ENCODE data around the gene OOSP3.
"Not testable (repeated sequence)": the region's sequence is repeated elsewhere in the genome, so short reads cannot be mapped to it uniquely, and the experiment has no call there.

The OOSP3 gene

DNA sequence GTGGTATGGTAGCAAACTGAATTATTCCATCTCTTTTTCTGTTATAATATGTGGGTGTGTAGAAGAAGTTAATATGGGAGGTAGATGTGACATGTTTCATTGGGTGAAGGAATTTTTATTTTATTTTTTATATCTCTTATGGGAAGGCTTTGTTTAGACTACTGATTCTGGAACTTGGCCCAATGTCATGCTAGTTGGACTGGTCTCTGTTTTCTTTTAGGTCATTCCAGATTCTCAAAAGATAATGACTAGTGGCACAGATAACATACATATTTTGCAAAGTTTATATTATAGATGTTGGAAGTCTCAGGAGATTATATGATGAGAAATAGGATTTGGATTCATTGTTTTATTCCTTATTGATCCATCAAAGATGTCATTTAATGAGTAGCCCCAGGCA, 1.3 kb upstream of the OOSP3 start:
- no peak for FAIRE-seq

DNA sequence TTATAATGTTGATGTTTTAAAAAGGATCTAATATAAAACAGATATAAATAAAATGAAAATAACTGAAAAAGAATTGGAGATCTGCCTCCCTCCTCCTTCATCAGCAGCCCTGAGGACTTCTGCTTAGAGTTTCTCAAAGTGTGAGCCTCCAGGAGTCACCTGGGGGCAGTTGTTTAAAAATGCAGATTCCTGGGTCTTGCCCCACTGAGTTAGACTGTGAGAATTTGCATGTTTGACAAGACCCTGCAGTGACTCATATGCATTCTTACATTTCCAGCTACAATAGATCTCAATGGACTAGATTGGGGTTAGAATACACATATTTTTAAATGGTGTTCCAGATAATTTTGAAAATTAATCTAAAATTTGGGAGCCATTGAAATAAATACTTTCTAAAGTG, 798 bp upstream of the OOSP3 start:
- FAIRE-seq: no peak

DNA sequence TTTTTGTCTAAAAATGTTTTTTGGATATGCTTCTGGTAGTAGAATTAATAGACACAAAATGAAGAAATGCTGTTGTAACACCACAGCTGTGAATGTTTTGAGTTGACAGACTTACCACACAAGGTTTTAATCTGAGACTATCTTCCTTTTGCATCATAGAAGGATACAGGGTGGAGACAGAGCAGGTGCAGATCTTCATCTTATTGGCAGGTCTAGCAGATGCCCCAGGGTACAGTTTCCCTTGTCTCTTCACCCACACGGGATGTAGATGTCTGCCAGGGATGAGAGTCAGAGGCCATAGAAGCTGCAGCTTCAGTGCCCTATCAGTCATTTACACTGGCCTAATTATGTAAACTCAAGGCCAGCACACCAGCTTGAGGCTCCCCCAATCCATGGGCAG, 985 bp downstream of the OOSP3 start:
- no peak for FAIRE-seq

DNA sequence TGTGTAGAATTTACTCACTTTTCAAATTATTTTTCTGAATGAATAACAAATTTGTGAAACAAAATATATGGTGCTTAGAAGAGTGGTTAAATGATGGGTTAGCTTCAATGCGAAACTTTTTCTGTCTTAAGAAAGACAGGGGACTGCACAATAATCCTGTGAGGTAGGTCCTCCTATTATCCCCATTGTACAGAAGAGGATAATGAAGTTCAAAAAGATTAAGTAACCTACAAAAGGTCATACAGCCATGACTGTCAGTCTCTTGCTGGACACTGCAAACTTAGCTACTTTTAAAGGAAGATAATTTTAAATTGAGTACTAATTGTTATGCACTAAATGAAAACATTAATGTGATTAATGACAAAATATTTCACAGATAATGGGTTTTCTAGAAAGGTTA, 5.0 kb downstream of the OOSP3 start:
- FAIRE-seq: no peak

DNA sequence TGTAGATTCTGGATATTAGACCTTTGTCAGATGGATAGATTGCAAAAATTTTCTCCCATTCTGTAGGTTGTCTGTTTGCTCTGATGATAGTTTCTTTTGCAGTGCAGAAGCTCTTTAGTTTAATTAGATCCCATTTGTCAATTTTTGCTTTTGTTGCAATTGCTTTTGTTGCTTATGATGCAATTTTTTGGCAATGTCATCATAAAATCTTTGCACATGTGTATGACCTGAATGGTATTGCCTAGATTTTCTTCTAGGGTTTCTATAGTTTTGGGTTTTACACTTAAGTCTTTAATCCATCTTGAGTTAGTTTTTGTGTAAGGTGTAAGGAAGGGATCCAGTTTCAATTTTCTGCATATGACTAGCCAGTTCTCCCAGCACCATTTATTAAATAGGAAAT, 8.6 kb downstream of the OOSP3 start:
- not testable (repeated sequence) for FAIRE-seq

DNA sequence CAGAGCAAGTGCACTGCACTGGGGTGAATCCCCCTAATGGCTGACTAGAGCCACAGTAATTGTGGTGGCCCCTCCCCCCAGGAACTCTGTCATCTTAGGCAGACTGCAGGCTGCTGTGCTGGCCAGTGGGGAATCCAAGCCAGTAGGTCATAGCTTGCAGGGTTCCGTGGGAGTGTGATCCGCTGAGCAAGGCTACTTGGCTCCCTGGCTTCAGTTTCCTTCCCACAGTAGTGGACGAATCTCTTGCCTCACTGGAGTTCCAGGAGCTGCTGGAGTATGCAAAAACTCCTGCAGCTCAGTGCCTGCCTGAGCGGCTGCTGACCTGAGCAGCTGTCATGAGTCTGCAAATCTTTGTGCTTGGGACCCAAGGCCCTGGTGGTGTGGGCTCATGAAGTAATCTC, 13.2 kb downstream of the OOSP3 start:
- no peak for FAIRE-seq

DNA sequence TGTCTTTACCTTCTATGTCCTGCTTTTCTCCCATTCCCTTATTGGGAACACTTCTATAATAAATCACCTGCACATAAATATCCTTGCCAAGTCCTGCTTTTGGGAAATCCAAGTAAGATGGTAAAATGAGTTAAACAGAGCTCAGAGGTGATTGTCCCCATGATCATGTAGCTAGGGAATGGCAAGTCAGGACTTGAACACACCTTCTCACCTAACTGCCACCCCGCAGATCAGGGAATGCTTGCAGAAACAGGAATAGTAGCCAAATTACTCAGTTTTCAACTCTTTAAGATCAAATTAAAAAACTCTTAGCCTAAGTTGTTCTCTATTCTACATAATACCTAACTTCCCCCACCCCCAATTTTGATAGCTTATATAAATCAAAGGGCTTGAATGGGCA, 16.0 kb downstream of the OOSP3 start:
- FAIRE-seq: no peak

DNA sequence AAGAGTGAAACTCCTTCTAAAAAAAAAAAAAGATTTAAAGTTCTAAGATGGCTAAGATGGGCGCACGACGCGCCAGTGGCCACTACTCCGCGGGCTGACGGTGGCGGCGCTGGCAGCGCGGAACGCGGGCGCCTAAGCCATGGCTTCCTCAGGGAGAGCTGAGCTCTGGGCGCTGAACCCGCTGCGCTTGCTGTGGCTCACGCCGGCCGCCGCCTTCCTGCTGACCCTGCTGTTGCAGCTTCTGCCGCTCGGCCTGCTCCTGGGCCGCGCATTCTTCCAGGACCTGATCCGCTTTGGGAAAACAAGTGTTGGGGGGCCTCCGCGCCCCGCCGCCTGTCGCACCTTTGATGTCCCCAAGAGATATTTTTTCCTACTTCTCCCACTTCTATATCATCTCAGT, 19.5 kb downstream of the OOSP3 start:
- FAIRE-seq: no peak

DNA sequence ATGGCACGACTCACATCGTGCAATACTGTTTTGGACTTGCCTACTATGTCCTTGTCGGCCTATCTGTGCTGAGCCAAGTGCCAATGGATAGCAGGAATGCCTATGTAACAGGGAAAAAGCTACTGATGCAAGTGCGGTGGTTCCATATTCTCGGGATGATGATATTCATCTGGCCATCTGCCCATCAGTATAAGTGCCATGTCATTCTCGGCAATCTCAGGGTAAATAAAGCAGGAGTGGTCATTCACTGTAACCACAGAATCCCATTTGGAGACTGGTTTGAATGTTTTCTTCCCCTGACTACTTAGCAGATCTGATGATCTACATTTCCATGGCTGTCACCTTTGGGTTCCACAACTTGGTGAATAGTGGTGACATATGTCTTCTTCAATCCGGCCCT, 20.1 kb downstream of the OOSP3 start:
- FAIRE-seq: no peak

DNA sequence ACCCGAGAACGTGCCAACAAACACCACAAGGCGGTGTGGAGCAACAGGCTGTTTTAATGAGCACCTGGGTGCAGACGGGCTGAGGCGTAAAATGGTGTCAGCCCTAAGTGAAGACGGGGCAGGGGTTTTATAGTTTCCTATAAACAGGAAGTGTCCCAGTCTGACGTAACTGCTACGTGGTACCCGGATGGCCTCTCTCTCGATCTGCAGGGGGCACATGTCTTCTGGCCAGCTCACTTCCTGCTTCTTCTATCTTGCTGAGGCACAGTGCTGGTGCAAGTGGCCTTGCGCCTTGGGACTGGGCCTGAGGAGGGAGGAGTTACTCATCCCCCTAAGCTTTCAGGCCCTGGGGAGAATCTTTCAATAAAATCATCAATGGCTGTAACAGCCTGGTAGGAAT, 20.9 kb downstream of the OOSP3 start:
- FAIRE-seq: no peak

DNA sequence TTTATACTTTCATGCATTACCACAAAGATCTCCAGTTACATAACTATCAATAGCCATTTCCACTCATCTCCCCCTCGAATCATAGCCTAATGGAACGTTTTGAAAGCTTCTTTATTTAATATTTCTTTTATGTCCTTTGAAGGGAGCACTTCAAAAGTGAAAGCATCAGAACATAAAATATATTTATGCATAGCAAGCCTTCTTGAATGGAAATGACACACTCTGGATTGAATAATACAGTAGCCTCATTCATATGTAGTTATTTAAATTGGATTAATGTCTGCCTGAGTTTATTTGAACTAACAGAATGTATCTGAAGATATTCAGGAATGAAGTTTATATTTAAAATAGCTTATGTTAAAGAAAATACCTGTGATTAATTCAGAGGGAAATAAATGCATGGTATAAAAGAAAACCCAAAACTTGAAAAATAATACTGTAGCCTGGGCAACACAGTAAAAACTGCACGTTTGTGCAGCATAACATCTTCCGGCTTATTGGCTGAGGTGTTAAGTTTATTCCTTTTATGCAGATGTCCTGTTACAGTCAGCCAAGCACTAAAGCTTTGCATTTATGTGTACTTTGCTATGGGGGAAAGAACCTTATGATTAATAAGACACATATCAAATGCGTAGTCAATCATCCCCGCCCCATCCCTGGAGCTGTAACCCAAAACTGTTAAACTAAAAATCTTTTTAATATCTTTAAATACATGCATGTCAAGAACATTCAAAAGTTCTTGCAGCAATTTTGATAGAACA, 22.0 kb downstream of the OOSP3 start:
- FAIRE-seq: no peak

DNA sequence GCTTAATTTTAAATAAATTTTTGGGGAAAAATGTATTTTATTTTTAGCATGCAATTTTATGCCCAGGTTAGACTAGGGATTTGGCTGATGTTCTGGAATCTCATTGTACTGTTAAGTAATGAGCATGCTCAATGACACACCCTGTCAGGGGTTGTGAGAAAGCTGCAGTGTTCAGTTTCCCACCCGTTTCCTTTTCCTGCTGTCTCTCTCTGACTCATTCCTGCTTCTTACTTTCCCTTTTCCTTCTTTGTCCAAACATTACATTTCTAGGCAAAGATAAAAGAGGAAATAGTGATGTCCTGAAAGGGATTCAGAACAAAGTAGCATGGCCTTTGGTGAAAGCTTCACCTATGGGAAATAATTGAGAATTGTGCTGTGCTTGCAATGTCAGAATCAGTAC, 22.7 kb downstream of the OOSP3 start:
- no peak for FAIRE-seq

DNA sequence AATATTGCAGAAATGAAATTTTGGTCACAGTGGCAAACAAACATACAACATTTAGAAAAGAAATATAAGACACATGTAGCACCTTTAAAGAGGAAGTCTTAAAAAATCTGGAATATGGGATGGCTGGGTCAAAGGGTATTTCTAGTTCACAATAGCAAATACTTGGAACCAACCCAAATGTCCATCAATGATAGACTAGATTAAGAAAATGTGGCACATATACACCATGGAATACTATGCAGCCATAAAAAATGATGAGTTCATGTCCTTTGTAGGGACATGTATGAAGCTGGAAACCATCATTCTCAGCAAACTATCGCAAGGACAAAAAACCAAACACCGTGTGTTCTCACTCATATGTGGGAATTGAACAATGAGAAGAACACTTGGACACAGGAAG, 25.0 kb downstream of the OOSP3 start:
- FAIRE-seq: not testable (repeated sequence)

DNA sequence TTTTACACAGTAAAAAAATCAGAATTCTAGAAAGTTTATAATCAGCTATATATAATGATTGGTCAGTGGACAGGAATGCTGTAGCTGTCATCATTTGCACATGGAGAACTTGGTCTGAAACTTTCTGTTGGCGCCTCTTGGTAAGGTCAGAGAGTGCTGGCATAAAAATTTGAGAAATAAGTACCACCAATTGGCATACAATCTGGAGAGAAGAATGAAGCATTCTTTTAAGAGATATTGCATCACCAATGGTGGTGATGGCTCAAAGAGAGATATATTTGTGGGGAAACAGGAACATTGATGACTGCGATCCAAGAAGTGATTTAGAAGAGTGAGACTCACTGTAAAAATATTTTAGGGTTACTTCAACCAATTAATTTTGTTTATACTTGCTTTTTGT, 39.9 kb downstream of the OOSP3 start:
- no peak for FAIRE-seq

DNA sequence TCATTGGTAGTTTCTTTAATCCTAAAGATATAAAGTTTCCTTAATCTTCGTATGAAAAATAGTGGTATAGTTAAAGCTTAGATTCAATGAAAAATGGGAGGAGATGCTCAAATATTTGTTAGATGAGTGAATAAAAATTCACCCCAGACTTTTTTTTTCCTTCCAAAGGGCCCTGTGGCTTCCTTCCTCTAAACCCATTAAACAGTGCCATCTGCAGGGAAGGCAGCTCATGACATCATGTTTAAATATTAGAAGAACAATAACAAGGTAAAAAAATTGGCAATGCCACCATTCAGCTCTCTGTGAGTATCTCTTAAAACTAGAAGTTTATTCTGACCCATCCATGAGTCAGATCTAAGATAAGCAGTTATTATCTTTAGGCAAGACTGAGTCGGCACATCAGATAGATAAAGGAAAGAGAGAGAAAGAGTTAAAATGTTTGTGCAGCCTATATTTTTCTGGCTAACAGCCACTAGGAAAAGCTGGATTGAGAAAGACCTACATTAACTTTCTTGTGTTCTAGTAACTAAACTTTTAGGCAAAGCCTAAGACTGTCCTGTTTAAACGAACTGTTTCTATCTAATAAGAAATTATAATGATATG, 40.5 kb downstream of the OOSP3 start:
- FAIRE-seq: no peak

DNA sequence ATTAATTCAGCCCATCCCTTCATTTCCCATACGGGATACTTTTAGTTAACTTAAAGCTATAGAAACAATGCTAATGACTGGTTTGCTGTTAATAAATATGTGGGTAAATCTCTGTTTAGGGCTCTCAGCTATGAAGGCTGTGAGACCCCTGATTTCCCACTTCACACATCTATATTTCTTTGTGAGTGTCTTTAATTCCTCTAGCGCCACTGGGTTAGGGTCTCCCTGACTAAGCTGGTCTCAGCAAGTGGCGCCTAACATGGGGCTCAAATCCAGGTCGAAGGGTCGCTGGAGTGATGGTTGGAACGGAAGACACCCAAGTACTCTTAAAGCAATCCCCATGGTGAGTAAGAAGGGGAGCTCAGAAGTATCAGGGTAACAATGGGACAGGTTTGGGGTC, 45.2 kb downstream of the OOSP3 start:
- FAIRE-seq: no peak

DNA sequence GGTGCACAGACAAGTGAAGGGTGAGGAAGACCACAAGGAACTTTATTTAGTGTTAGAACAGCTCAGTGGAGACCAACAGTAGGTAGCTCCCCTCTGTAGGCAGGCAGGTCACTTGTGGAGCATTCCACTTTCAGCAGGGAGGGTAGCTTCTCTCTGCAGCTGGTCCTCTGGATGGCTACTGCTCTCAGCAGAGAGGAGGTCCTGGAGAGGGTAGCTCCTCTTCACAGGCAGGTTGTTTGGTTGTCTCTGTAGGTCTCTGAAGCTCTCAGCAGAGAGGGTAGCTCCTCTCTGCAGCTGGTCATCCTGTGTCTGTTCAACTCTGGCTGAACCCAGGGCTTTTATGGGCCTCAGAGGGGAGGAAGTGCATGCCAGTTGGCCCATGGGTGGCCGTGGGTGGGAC, 53.1 kb downstream of the OOSP3 start:
- no peak for FAIRE-seq

DNA sequence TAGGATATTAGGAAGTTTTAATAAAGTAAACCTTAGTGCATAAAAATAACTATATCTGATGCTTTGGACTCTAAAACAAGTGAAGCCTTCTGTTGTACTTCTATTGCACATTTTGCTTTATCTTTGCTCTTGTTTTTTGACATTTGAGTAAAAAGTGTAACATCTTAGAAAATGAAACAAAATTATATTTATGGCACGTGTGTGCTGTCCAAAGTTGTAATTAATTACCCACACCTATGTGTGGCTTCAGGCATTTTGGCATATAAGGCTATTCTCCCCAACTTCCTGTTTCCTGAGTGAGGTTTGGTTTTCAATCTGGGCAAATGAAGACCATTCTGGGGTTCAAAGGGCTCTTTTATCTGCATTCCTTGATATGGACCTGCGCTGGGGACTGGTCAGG, 59.5 kb downstream of the OOSP3 start, which contains the start of gene OOSP1:
TSS of gene OOSP1 (plus strand) at position 301 of the 400 bp plus-strand sequence. CDS start at position 324, 23 bp downstream.
- no peak for FAIRE-seq

DNA sequence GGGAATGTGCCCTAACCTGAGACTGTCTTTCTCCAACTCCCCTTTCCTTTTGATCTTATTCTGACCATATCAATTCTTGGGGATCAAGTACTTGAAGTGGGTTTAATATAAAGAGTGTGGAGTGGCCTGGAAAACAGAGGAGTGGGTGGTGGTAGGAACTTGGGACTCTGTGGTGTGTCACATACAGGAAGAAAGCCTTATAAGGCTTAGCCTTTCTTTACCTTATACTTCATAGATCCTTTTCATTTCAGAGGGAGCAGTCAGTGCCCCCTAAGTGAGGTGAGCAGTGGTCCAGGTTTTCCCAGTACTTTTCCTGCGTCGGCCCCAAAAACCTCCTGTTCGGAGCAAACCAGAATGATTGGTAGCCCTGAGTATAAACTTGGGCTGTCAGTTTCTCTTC, 60.1 kb downstream of the OOSP3 start:
- no peak for FAIRE-seq

DNA sequence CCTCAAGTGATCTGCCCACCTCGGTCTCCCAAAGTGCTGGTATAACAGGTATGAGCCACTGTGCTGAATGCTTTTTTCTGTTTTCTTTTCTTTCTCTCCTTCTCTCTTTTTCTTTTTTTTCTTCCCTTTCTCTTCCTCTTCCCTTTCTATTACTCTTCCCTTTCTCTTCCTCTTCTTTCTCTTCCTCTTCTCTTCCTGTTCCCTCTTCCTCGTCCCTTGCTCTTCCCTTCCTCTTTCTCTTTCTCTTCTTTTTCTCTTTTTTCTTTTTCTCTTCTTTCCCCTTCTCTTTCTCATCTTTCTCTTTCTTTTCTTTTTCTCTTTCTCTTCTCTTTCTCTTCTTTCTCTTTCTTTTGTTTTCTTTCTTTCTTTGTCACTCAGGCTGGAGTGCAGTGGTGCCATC, 60.9 kb downstream of the OOSP3 start:
- FAIRE-seq: no peak

DNA sequence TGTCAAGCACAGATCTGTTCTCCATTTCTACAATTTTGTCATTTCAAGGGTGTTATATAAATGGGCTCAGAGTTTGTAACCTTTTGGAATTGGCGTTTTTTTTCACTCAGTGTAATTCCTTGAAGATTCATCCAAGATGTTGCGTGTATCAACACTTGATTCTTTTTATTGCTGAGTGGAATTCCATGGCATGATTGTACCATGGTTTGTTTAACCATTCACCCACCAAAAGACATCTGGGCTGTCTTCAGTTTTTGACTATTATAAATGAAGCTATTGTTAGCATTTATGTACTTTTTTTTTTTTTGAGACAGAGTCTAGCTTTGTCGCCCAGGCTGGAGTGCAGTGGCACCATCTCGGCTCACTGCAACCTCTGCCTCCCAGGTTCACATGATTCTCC, 62.5 kb downstream of the OOSP3 start:
- FAIRE-seq: no peak

DNA sequence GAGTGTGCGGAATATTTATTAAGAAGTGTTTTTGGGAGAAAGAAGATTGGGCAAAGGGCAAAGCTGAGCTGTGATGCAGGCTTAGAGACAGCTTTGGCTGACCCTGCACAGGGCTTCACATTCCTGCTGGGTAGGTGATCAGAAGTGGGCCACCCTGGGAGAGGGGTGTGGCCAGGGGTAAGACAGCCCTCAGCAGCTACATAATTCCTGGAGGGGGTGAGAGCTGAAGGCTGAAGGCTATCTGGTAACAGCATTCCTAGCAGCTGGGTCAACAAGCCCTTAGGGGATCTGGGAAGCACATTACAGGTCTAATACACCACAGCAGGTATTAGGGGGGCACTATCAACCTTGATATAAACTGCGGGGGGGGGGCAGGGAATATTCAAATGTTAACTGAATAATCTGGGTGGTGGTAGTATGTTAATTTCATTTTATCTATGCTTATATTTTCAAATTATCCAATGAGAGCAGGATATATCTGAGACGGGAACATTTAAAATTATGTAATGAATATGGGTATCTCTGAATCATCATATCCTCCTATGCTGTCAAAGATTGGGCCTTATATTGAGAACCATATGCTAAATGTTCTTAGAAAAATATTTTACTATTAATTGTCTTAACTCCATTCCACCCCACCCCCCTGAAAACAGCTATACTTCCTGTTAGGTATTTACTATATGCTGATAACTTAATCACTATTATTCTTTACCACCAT, 65.6 kb downstream of the OOSP3 start:
- FAIRE-seq: no peak

DNA sequence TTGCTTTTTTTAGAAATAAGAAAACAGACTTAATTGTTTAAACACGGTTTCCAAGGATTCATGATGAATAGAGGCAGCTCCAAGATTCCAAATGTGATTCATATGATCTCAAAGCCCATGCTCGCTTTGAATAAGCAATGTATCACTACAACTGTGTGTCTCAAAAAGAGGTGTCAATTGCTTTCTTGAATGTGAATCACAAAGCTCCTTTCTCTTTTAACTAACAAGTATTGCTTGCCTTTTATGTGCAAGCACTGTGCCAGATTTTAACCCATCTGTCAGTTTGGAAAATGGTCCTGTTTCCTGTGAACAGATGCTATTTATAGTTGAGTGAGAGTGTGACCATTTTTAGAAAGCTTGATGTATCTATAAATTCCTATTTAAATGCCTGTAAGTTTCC, 66.1 kb downstream of the OOSP3 start:
- FAIRE-seq: no peak
